Stimulated activated CD4-positive, alpha-beta T cell treated with anti-CD3 and anti-CD28 coated beads, Interleukin-4, amount 100 ng/mL, for 48 hours (primary cell): ENCODE data around the gene SLC27A4.

ENCODE experiments used
- DNase-seq, 2 donors: peaks; one replicate each; pipeline ENCODE4 v3.0.0-alpha.2; 2020; ENCODE audit warnings: low read depth in 2 of 2

Gene SLC27A4

DNA sequence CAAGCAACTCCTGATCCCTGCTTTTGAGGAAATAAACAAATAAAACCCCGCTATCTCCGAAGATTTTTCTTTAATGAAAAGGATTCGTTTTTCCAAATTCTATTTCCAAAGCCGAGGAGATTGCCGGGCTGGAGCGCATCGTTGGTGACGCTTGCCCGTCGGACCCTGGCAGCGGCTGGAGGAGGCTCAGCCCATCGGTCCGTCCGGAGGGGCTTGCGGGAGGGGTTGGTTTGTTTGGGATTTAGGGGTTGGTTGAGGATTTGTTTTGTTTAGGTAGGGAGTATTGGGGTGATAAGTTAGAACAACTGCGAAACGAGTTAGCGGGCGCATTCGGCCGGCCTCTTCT is 51.6 kb downstream of the SLC27A4 start:
- DNase-seq, result no peak

DNA sequence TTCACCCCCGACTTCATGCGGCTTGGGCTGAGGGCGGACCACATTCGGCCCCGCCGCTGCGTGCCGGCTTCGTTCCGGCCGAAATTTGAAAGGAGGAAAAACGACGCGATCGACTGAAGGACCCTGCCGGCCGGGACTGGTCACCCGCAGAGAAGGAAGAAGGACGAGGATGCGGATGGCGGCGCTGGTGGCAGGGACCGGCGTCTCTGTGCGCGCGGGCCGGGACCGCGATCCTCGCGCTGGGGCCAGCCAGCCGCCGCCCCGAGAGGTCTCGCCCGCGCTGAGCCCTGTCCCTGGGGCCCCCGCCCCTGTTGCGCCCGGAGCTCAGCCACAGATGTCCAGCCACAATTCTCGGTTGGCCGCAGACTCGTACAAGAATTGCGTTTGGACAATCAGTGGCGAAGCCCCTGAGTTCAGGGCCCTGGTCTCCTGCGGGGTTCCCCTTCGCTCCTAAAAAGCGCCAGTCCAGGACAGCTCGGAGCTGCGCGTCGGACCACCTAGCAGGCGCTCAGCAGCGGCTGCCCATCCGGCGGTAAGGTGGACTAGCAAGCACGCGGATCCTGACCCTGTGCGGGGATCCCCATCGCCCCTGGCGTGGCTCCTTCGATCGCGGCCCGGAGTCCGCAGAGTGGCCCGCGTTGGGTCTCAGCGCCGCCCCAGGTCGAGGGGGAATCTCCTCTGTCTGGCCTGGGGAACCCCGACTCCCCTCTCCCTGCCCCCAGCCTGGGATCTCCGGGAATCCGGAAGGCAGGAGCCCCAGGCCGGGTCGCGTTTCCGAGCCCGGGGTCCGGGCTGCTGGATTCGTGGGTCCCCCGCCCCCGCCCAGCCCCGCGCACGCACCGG is 52.2 kb downstream of the SLC27A4 start:
- DNase-seq, result no peak

DNA sequence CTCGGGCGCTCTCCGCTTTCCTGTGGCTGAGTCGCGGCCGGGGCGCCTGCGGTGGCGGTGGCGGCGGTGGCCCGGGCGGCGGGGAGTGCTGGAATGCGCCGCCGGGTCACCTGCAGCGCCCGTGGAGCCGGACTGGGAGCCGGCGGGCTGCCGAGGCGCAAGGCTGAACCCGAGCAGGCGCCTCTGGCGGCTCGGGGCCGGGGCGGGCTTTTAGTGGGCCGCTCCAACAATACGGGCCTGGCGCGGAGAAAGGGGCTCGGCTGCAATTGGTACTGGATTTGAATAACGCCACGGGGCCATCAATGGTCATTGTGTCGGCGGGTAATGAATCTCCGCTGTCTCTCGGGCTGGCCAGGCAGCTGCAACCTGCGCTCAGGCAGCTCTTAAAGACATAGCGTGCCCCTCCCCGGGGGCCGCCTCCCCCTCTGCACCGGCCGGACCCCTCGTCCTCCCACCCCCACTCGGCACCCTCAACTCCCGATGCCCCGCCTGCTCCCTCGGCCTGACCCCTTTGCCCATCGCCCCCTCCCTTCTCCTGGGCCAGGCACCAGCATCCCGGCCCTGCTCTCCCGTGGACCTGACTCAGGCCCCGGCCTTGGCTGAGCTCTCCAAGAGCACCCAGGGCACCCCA is 52.9 kb downstream of the SLC27A4 start:
- DNase-seq, result no peak

GRCh38 chr9:128393970-128394369 is 53.6 kb downstream of the SLC27A4 start:
- DNase-seq, result no peak

GRCh38 chr9:128394379-128395168 is 54.2 kb downstream of the SLC27A4 start:
- DNase-seq, result no peak

DNA sequence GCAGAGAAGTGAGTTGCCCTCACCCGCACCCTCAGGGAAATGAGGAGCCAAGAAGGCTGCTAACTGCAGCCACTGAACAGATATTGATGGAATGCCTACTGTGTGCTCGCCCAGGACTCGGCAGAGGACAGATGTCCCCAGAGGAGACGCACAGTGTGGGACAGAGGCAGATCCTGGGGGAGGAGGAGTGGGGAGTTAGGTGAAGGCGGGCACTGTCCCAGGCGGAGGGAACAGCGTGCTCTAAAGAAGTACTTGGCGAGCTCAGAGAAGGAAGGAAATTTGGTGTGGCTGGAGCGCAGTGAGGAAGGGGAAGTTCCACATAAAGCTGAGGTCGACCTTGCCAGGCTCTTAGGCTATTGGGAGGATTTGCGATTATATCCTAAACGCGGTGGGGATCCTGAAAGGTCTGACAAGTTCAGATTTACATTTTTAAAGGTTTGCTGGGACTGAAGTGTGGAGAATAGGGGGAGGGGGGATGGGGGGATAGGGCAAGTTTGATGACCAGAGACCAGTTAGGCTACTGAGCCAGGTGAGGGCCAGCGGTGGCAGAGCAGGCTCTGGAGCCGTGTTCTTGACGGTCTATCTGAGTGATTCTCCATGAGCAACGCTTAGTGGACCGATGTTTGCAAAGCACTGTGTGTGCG is 56.8 kb downstream of the SLC27A4 start:
- no peak for DNase-seq

- DNase-seq, result no peak
Measured at GRCh38 chr9:128397831-128398230, 57.5 kb downstream of the SLC27A4 start.

GRCh38 chr9:128399861-128400260 is 59.5 kb downstream of the SLC27A4 start:
- DNase-seq, result no peak

DNA sequence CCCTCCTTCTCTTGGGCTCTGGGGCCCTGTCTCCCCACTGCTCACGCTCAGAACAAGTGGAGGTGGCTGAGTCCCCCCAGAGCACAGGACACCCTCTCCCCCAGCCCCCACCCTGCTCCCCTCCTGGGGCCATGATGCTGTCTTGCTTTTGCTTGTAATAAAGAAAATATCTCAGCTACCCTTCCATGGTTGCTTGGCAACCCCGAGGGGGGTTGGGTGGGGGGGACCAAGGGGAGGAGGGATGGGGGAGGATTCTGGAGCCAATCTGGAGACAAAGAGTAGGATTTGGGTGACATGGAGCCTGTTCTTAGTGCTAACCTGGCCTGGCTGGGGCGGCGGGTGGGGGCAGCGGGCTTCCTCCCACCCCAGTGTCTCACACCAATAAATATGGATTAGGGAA is 64.2 kb downstream of the SLC27A4 start:
- DNase-seq, result no peak

DNA sequence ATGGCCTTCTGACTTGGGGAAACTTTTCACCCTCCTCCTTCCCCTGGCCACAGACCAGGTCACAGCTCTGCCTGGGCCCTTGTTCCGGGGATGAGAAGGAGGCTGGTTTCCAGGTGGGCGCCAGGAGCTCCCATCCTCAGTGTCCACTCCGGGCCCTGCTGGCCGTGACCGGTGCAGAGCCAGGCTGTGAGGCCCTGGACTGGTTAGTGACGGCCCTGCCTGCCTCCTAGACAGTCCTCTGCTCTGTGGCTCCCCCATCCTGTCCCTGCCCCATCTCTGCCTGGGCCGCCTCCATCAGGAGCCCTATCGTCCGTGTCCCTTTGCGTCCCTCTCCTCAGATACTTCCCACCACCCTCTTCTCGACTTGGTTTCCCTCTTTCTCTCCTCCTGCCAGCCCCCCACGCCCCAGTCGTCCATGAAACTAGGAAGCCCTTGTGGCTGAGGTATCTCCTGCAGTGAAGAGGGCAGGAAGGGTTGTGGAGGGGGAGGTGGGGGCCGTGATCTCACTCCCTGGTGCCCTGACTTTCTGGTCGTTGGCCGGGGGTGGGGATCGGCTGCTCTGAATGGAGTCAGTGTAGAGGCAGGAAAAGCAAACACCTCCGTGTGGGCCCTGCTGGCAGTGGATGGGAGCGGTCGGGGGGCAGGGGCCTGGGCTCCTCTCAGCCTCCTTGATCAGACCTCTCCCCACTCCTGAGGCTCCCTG is 64.9 kb downstream of the SLC27A4 start:
- DNase-seq, result no peak

GRCh38 chr9:128405780-128406171 is 65.4 kb downstream of the SLC27A4 start:
- no peak for DNase-seq

DNA sequence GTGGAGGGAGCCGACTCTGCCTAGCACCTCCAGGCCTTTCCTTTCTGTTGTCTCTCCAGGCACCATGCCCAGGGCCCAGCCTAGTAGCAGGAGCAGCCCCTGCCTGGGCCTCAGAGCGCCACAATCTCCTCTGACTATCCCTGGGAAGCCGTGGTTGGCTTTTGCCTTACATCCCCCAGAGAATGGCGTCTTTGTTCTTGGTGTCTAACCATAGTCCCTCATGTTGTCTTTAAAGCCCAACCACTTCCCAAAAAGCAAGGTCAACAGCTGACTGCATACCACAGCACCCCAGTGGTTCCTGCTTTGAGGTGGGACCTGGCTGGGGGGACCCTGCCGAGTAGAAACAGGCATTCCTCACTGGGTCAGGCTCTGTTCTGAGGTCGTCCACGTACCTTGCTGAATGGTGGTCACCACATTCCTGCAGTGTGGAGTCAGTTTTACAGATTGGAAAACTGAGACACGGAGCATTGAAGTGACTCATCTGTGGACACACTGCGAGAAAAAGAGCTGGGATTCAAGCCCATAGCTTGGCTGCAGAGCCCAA is 66.6 kb downstream of the SLC27A4 start:
- DNase-seq, result no peak

DNA sequence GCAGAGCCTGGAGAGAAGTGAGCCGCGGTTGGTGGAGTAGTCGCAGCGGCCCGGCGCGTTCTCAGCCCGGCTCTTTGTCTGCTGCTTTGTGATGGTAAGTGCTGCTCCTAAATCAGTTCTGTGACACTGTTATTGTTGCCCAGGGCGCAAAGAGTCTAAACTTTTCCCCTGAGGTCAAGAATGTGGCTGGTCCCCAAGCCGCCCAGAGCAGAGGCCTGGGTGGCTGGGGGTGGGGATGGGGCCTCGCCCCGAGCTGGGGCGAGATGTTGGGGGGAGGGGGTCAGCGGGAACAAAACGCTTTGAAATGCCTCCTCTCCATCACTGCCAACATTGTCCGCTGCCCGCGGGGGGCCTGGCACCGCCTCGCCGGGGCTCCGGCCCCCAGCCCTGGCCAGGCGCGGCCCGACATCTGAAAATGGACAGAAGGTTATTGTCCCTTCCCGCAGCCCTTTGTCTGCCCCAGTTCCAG is 68.7 kb downstream of the SLC27A4 start:
- no peak for DNase-seq

DNA sequence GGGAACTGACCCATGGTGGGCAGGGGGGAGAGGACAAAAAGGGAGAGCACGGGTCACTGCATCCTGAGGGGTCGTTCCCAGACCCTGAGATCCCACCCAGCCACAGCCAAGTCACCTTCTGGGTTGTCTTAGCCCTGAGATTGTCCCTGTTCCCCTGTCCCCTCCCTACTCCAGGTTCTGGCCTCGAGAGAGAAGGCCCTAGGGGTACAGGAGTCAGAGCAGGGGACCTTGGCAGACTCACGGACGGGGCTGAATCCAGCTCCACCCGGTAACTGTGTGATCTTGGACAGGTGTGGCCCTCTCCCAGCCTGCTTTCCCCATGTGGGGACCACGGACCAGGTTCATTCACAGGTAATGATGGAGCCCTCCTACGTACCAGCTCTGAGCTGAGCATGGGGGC is 69.1 kb downstream of the SLC27A4 start:
- DNase-seq, result no peak

DNA sequence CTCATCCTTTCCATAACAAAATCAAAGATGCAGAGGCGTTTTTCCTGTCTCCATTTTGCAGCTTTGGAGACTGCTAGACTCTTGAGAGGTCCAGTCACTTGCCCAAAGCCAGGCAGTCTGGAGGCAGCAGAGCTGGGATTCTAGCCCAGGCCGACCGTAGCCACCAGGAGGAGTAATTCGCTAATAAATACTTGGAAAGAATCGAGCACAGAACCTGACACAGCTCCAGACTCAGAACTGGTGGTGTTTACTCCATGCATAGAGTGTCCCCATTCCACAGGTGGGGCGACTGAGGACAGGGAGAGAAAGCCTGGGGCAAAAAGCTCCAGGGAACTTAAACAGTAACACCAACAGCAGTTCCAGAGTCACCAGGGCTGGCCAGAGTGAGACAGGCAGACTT is 69.7 kb downstream of the SLC27A4 start:
- no peak for DNase-seq
